VCaP (cell line): Measurements from ENCODE around the gene NTN5.

ENCODE experiments used
- H3K27ac ChIP-seq: fragments of 450-650 bp; 2 replicates; pipeline ENCODE4 v1.5.1; 2017
- TF ChIP-seq, protein P1 (sequence below): fragments of 450-650 bp; conservative IDR thresholded peaks from 2 replicates; pipeline ENCODE4 v1.5.1; 2017; ENCODE audit warnings: mild to moderate bottlenecking, moderate library complexity

NTN5 gene

DNA sequence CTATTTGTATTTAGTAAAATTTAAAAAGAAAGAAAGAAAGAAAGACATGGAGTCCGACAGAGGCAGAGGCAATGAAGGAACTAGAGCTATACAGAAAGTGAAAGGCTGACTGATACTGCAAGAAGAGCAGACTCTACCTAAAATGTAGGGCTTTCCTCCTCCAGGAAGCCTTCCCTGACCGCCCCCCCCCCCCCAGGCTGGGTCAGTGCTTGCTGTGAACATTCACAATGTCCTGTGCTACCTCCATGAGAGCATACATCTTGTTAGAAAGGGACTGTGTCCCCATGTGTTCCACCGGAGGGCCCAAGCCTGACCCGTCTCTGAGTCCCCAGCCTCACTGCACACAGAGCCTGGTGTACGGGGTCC is 21.2 kb downstream of the NTN5 start:
- TF ChIP-seq, protein P1, sequence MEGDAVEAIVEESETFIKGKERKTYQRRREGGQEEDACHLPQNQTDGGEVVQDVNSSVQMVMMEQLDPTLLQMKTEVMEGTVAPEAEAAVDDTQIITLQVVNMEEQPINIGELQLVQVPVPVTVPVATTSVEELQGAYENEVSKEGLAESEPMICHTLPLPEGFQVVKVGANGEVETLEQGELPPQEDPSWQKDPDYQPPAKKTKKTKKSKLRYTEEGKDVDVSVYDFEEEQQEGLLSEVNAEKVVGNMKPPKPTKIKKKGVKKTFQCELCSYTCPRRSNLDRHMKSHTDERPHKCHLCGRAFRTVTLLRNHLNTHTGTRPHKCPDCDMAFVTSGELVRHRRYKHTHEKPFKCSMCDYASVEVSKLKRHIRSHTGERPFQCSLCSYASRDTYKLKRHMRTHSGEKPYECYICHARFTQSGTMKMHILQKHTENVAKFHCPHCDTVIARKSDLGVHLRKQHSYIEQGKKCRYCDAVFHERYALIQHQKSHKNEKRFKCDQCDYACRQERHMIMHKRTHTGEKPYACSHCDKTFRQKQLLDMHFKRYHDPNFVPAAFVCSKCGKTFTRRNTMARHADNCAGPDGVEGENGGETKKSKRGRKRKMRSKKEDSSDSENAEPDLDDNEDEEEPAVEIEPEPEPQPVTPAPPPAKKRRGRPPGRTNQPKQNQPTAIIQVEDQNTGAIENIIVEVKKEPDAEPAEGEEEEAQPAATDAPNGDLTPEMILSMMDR: no peak
- no peak overlapping the region for H3K27ac ChIP-seq

- TF ChIP-seq, protein P1: no peak
- no peak overlapping the region for H3K27ac ChIP-seq
Observed at GRCh38 chr19:48650974-48651682, 21.7 kb downstream of the NTN5 start.

- H3K27ac ChIP-seq: no peak overlapping the region
- TF ChIP-seq, protein P1: no peak
Observed at GRCh38 chr19:48648134-48648533, 24.7 kb downstream of the NTN5 start.

- H3K27ac ChIP-seq: peak overlapping the region; percentile 86
- TF ChIP-seq, protein P1: no peak
Observed at GRCh38 chr19:48646722-48647216, 26.0 kb downstream of the NTN5 start.

DNA sequence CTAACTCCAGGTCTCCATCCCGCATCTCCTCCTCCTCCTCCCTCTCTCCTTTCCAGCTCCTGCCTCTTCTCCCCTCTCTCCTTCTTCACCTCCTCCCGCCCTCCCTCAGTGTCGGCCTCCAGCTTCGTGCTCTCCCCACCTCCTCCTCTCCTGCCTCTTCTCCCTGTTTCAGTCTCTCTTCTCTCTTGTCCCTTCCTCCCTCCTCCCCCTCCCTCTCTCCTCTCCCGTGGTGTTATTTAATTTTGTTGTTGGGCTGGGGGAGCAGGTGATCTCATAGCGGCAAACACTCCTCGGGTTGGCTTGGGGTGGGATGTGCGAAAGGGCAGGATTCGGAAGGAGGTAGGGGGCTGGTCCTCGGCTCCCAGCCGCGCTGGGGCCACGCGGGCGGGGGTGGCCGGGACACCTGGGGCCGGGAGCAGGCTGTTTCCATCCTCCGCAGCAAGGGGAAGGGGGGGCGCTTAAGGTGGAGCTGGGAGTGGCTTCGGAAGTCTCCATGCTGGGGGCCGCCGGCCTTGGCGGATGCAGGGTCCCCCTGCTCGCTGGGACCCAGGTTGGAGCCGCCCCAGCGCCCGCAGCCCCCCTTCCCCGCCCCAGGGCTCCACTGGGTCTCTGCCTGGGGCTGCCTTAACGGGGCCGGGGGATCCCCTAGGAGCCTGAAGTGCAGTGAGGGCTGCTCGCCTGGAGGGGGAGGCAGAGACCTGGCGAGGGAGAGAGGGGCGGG is 26.7 kb downstream of the NTN5 start, which contains the start of gene CA11:
CA11 (minus strand) TSS at position 187 of the 721 bp plus-strand sequence. CDS start 555 bp downstream, outside the sequence.
- TF ChIP-seq, protein P1: peak; percentile 94
- H3K27ac ChIP-seq: peak within 1 kb of the TSS; percentile 86

DNA sequence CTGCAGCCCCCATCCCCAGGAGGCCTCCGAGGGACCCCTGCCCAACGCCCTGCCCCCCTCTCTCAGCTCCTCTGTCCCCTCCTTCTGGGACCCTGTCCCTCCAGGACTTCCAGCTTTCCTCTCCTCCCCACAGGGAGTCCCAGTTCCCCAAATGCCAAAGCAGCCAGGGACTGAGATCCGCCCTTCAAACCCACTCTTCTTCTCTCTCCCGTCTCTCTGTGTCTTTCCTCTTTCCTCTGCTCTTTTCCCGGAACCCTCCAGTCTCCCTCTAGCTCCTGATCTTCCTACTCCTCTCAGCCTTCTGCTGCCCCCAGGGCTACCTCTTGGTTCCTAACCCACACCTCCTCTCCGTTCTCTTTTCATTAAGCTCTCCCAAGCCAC is 27.2 kb downstream of the NTN5 start:
- H3K27ac ChIP-seq: peak overlapping the region; percentile 86
- TF ChIP-seq, protein P1: no peak

DNA sequence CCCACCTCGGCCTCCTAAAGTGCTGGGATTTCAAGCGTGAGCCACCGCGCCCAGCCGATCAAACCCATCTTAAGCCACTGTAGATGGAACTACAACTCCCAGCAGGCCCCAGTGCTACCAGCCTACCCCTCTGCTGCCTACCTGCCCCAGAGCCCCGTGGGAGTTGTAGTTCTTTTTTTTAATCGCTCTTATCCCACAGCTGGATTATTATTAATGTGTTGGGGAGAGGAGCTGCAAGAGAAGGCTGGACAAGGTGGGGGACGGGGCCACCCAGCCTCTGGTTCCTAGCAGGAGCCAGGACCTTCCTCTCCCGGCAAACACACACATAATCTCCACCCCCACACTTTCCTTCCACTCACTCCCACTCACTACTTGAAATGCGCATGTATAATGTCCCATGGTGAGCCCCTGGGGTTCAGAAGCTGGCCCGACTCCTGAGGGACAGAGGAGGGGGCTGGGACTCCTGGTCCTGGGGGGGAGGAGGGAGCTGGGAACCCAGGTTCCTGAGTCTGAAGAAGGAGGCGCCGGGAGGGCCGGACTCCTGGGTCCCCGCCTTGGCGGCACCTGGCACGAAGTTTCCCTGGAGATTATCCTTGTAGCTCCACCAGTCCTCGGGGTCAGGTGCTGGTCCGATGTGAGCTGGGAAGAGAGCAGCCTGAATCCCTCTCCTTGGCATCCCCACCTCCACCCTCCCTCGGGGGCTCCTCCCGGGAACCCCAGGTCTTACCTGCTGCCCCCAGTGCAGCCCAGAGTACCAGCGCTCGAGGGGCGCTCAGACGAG is 27.8 kb downstream of the NTN5 start:
- H3K27ac ChIP-seq: peak overlapping the region; percentile 86

More for the DNA sequence above, 27.8 kb downstream of the NTN5 start:
- TF ChIP-seq, protein P1: no peak
